Forelimb muscle (tissue), 1 donor: ENCODE results near the gene BICC1. TPM values are rescaled to one million over a fixed set of nuclear protein-coding genes. Genes with fewer than 3 reads are reported as not detected.
A peak's percentile ranks its signal among the peaks of the same experiment; 100 is the strongest.

Experiments used
- DNase-seq: peaks from one replicate; pipeline ENCODE4 v3.0.0-alpha.2; 2013; ENCODE audit warnings: low read depth
- polyA plus RNA-seq: library from polyadenylated mRNA; unstranded; fragments of 120-200 nt; gene quantifications from one replicate; pipeline ENCODE4 v1.2.1, GENCODE V29; 2013; ENCODE audit not compliant: insufficient read length

The BICC1 gene
- polyA plus RNA-seq, 1 donor: 14.5 TPM

GRCh38 chr10:58557714-58558113 is 45.0 kb downstream of the BICC1 start:
- no peak for DNase-seq

- no peak for DNase-seq
Observed at GRCh38 chr10:58560068-58560467, 47.4 kb downstream of the BICC1 start.

GRCh38 chr10:58565271-58565670 is 52.6 kb downstream of the BICC1 start:
- no peak for DNase-seq

GRCh38 chr10:58567652-58568051 is 55.0 kb downstream of the BICC1 start:
- no peak for DNase-seq

GRCh38 chr10:58568428-58568935 is 55.8 kb downstream of the BICC1 start:
- DNase-seq: no peak

GRCh38 chr10:58570307-58570723 is 57.6 kb downstream of the BICC1 start:
- DNase-seq: no peak

GRCh38 chr10:58570979-58571378 is 58.3 kb downstream of the BICC1 start:
- DNase-seq: no peak

- no peak for DNase-seq
Observed at GRCh38 chr10:58573144-58573543, 60.5 kb downstream of the BICC1 start.

GRCh38 chr10:58574058-58574457 is 61.4 kb downstream of the BICC1 start:
- no peak for DNase-seq

- DNase-seq: no peak
Observed at GRCh38 chr10:58575491-58575890, 62.8 kb downstream of the BICC1 start.

- DNase-seq: no peak
Observed at GRCh38 chr10:58576751-58577436, 64.2 kb downstream of the BICC1 start.

- peak; percentile 83 for DNase-seq
Observed at GRCh38 chr10:58577437-58577777, 64.7 kb downstream of the BICC1 start.

- DNase-seq: no peak
Observed at GRCh38 chr10:58578366-58578765, 65.7 kb downstream of the BICC1 start.

GRCh38 chr10:58579011-58579655 is 66.5 kb downstream of the BICC1 start:
- DNase-seq: no peak

GRCh38 chr10:58582045-58582444 is 69.4 kb downstream of the BICC1 start:
- DNase-seq: no peak

GRCh38 chr10:58585435-58585834 is 72.8 kb downstream of the BICC1 start:
- DNase-seq: no peak

- no peak for DNase-seq
Observed at GRCh38 chr10:58586282-58587245, 73.9 kb downstream of the BICC1 start.

GRCh38 chr10:58587676-58588075 is 75.0 kb downstream of the BICC1 start:
- DNase-seq: no peak

- DNase-seq: no peak
Observed at GRCh38 chr10:58588673-58589265, 76.1 kb downstream of the BICC1 start.

- DNase-seq: peak; percentile 79
Observed at GRCh38 chr10:58590152-58590840, 77.6 kb downstream of the BICC1 start.

- no peak for DNase-seq
Observed at GRCh38 chr10:58590924-58591323, 78.3 kb downstream of the BICC1 start.
